ENCODE measurements around the gene ZBTB7B. TPM values are rescaled to one million over a fixed set of nuclear protein-coding genes. Genes with fewer than 3 reads are reported as not detected.

ZBTB7B gene
- total RNA-seq, 3 donors from 2014 or later, result 45.6 to 82.5 (median 53.4) TPM

DNA sequence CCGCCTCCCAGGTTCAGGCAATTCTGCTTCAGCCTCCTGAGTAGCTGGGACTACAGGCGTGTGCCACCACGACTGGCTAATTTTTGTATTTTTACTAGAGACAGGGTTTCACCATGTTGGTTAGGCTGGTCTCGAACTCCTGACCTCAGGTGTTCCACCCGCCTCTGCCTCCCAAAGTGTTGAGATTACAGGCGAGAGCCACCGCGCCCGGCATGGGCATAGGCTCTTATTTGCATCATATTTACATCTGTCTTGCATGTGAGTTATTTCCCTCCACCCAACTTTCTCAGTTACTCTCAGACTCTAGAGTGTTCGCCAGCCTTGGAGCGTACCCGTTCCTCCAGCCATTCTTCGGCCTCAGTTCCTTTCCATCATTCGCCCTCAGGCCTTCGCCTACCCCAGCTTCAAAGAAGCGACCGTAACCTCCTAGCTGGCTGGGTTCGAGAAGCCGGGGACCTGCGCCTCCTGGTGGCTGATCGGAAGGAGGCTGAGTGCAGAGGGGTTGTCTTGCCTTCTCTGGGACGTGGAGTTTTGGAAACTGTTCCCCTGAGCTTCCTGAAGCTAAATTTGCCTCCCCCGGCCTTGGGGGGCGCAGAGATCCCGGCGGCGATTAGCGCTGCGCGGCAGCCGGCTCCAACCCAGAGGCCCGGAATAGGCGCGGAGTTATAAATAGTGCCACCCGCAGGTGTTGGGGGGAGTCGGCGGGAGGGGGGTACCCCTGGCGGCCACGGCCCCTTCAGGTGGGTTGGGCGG lies 3.6 kb upstream of the ZBTB7B start:
- no peaks in the 10 kb centered on the region for H3K36me3 ChIP-seq
- H3K27me3 ChIP-seq, result no peaks in the 10 kb centered on the region
- H3K9me3 ChIP-seq, result no peaks in the 10 kb centered on the region
- H3K4me3 ChIP-seq, result peak overlapping the region; percentile 89 to 95 (median 89)
- DNase-seq (ENCODE audit: low spot score in 2 of 2), result no peak
- intact Hi-C loops (cut with DNase I; ENCODE audit: low total_unique reads), result loop anchor here (1.0 kb wide), 1 partner anchor 38 kb away; the partner anchor contains the start of gene PYGO2
- peak overlapping the region; percentile 98 to 99 for H3K27ac ChIP-seq
- TF ChIP-seq POLR2AphosphoS5 (IDR thresholded peaks at IDR 0.05) (no peak), POLR2A (IDR thresholded peaks at IDR 0.05) (no peak)
- TF ChIP-seq, protein P1, sequence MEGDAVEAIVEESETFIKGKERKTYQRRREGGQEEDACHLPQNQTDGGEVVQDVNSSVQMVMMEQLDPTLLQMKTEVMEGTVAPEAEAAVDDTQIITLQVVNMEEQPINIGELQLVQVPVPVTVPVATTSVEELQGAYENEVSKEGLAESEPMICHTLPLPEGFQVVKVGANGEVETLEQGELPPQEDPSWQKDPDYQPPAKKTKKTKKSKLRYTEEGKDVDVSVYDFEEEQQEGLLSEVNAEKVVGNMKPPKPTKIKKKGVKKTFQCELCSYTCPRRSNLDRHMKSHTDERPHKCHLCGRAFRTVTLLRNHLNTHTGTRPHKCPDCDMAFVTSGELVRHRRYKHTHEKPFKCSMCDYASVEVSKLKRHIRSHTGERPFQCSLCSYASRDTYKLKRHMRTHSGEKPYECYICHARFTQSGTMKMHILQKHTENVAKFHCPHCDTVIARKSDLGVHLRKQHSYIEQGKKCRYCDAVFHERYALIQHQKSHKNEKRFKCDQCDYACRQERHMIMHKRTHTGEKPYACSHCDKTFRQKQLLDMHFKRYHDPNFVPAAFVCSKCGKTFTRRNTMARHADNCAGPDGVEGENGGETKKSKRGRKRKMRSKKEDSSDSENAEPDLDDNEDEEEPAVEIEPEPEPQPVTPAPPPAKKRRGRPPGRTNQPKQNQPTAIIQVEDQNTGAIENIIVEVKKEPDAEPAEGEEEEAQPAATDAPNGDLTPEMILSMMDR (IDR thresholded peaks at IDR 0.05), result peak; percentile 68 to 81 (median 80)
- H3K4me1 ChIP-seq, result peaks cover 9 to 10% of the 10 kb centered on the region in 2 donors

DNA sequence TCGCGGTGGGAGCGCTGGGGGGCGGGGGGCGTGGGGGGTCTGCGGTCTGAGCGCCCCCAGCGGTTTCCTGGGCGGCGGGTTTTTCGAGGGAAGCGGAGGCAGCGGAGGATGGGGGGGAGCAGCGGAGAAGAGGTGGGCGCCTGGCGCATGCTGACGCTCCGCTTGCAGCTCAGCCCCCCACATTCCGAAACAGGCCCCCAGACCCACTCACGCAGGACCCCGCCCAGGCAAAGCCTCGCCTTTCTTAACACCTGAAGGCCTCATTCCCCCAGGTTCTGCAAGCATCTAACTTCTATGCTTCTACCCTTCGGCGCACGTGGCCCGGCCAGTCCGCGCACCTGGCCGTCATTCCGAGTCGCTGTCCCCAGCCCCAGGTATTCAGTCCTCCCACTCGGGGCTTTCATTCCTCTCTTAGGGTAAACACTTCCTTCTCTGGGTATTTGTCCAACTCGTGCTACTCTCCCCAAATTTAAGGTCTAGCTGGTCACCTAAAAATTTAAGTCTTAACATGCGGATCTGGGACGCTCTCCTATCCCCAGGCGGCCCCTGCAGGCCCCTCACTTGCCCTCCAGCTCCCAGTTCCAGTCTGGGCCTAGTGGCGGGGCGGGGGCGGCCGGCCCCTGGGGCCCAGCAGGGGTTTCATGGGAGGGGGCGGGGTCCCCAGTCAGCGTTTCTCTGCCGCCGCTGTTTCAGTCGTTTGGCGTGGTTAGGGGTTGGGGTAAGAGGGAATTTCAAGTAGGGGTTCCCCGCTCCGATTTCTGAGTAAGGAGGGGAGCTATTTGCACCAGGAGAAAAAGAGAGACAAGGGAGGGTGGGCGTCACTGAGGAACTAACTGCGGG lies 2.8 kb upstream of the ZBTB7B start:
- H3K27ac ChIP-seq, result peak overlapping the region; percentile 98 to 99
- H3K27me3 ChIP-seq, result no peaks in the 10 kb centered on the region
- peak overlapping the region; percentile 89 to 95 (median 89) for H3K4me3 ChIP-seq
- TF ChIP-seq, protein P1 (IDR thresholded peaks at IDR 0.05), result no peak
- TF ChIP-seq POLR2A (IDR thresholded peaks at IDR 0.05) (no peak), POLR2AphosphoS5 (IDR thresholded peaks at IDR 0.05) (peak in 1 of 3 donors; percentile 6)
- peak in 1 of 2 donors; percentile 68 for DNase-seq (ENCODE audit: low spot score in 2 of 2)
- H3K9me3 ChIP-seq, result no peaks in the 10 kb centered on the region
- intact Hi-C loops (cut with DNase I; ENCODE audit: low total_unique reads), result loop anchor here (1.0 kb wide), 1 partner anchor 38 kb away; the partner anchor contains the start of gene PYGO2
- H3K4me1 ChIP-seq, result peaks cover 13 to 17% of the 10 kb centered on the region in 2 donors
- no peaks in the 10 kb centered on the region for H3K36me3 ChIP-seq

DNA sequence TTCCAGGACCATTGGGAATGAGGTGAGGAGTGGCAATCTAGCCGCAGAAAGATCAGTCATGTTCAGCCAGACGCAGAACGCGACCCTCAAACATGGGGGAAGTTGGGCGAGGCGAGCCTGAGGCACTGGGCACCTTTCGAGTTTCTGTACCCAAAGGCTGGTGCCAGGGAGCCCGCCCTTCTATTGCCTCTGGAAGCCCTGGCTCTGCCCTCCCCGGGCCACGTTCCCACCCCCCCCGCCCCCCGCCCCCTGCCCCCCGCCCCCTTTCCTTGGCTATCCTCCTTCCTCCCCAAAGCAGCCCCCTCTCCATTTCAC lies 2.2 kb upstream of the ZBTB7B start:
- intact Hi-C loops (cut with DNase I; ENCODE audit: low total_unique reads), result no loop called here
- H3K36me3 ChIP-seq, result no peaks in the 10 kb centered on the region
- H3K27ac ChIP-seq, result peak overlapping the region; percentile 98 to 99
- TF ChIP-seq POLR2AphosphoS5 (IDR thresholded peaks at IDR 0.05), result no peak
- TF ChIP-seq POLR2A (IDR thresholded peaks at IDR 0.05), result no peak
- TF ChIP-seq, protein P1 (IDR thresholded peaks at IDR 0.05), result no peak
- peaks cover 16 to 22% of the 10 kb centered on the region in 2 donors for H3K4me1 ChIP-seq
- DNase-seq (ENCODE audit: low spot score in 2 of 2), result no peak
- H3K27me3 ChIP-seq, result no peaks in the 10 kb centered on the region
- peak overlapping the region; percentile 89 to 95 (median 89) for H3K4me3 ChIP-seq
- no peaks in the 10 kb centered on the region for H3K9me3 ChIP-seq

DNA sequence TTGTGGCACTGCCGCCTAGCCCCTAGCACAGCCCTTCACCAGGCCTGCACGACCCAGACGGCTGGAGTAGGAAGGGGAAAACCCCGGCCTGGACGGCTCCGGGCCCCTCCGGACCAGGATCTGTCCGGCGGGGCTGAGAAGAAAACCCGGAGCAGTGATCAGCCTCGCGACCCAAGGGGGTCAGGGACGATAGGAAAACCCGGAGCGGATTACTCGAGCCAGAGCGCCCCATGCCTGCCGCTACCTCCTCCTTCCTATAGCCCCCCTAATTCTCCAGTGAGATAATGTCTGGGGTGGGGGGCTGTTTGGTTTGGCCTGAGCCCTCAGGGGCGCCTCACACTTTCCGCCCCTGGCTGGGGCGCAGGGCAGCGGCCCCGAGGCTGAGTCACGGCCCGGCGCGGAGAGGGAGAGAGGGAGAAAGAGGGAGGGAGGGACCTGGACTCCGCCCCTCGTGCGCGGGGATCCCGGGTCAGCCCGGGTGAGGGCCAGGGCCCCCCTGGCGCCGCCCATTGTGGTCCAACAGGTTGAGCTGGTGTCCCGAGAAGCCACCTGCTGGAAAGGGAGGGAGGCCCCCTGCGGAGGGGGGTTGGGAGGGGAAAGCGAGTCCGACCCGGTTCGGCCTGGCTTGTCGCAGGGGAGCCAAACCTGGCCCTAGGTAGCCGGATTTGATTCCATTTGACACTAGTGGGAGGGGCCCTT lies 1.7 kb upstream of the ZBTB7B start:
- intact Hi-C loops (cut with DNase I; ENCODE audit: low total_unique reads), result no loop called here
- Histone ChIP-seq H3K4me3 (peak overlapping the region; percentile 89 to 95 (median 89)), H3K27ac (peak overlapping the region; percentile 98 to 99), H3K9me3 (no peaks in the 10 kb centered on the region), H3K27me3 (no peaks in the 10 kb centered on the region), H3K36me3 (no peaks in the 10 kb centered on the region), H3K4me1 (peaks cover 16 to 27% of the 10 kb centered on the region in 2 donors)
- peak; percentile 70 to 91 (median 89) for TF ChIP-seq POLR2AphosphoS5 (IDR thresholded peaks at IDR 0.05)
- TF ChIP-seq POLR2A (IDR thresholded peaks at IDR 0.05), result peak; percentile 82
- TF ChIP-seq, protein P1 (IDR thresholded peaks at IDR 0.05), result peak in 1 of 3 donors; percentile 18
- DNase-seq (ENCODE audit: low spot score in 2 of 2), result peak; percentile 98 to 99
